Central memory CD4-positive, alpha-beta T cell (primary cell): Measurements from ENCODE around the gene ADCY9.
"Not testable (repeated sequence)": the region's sequence is repeated elsewhere in the genome, so short reads cannot be mapped to it uniquely, and the experiment has no call there.

ENCODE experiments used
- DNase-seq: peaks from one replicate; pipeline ENCODE4 v3.0.0; 2022

The ADCY9 gene

GRCh38 chr16:3971261-3971660 is 145.0 kb downstream of the ADCY9 start:
- no peak for DNase-seq

GRCh38 chr16:3968551-3968950 is 147.7 kb downstream of the ADCY9 start:
- no peak for DNase-seq

DNA sequence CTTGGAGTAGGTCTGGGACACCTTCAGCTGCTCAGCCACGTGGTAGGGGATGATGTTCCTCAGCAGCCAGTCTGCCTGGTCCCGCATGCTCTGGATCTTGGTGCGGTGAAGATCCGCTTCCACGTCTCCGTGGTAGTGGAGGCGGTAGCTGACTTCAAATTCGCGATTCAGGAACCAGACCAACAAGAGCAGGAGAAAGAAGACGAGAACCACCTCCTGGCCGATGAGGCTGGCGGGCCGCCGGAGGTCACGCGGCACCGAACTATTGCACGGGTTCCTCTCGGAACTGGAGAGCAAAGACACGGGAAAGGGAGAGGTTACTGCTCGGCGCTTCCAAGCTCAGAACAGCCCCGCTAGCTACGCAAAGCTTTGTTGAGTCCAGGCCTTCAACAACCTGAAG is 149.6 kb downstream of the ADCY9 start:
- DNase-seq: no peak

GRCh38 chr16:3965781-3966582 is 150.3 kb downstream of the ADCY9 start:
- DNase-seq: no peak

DNA sequence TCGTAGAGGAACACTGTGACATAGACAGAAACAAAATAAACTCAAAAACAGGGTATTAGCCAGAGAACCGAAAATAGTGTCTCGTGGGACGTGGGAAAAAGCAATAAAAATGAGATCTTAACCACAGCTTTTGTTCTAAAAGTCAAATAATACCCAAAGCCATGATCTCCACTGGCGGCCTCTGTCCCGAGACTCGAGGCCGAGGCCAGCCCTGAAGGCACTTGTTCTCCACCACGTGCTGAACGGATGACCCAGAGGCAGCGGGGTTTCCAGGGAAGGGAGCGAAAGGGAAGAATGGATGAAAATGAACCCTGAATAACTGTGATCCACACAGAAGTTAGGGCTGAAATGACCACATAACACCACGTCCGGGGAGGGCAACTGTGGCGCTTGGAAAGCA is 150.9 kb downstream of the ADCY9 start:
- no peak for DNase-seq

DNA sequence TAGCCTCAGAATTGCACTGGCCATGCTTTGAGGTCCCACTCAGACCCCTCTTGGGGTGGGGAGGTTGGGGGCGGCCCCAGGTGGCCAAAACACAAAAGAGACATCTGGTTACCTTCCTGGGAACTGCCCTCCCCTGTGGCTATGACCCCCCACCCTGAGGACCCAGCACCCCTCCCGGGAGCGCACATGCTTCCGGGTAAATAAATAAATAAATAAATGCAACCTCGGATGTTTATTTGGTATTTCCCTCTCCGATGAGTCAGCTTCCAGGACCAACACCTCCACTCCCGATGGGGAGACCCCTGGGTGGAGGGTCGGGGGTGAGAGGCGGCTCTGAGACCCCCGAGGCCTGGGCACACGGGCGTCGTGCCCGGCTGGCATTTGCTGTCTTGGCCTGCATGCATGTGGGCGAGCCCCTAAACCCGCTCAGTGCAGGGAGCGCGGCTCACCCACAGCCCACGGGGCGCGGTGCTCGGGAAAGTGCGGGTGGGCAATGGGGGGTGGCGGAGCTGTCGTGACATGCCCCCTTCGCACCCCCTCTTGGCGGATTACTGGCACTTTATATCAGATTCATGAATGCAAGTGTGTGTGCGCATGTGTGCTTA is 151.5 kb downstream of the ADCY9 start:
- DNase-seq: no peak

DNA sequence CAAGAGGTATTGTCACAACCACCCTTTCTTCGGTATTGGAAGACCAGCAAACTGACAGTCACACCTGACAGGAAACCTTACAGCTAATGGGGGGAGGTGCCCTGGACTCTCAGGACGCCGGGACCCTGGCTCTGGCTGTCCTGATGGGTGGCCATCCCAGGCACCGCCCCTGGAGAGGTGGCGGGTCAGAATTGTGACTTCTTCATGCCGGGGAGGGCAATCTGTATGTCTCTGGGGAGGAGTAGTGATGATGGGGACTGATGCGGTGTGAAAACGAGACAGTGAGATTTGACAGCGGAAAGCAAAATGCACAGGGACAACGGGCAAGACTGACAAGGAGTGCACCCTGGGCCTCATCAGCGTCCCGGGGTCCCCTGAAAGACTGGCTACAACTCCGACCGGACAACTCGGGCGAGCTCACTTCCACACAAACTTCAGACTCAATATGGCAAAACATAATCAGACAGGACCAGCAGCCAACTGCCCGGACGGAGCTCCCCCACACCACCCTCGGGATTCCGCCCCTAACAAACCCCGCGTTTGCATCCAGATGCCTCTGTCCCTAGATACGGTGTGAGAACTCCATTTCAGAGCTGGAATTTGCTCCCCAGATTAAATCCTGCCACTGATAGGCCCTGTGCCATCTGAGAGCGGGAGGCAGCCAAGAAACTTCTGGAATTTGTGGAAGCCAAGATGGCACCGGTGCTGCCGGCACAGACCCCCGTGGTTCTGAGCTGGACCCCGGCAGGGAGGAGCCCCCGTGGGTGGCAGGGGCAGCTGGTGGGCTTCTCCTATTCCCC is 152.2 kb downstream of the ADCY9 start:
- DNase-seq: no peak

- peak; percentile 69 for DNase-seq
Measured at GRCh38 chr16:3963203-3963602, 153.0 kb downstream of the ADCY9 start.

DNA sequence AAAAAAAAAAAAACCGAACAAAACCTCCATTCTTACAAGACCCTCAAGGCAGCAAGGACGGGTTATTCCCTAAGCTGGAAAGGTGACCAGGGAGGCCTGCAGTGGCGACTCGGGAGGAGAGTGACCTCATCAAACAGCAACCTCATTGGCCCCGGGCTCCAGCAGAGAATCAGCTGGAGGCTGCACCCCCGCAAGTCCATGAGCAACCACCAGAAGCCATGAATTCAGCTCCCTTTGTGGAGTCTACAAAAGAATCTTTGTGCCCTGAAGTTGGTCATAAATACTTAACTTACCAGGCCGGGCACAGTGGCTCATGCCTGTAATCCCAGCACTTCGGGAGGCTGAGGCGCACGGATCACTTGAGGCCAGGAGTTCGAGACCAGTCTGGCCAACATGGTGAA is 154.8 kb downstream of the ADCY9 start:
- DNase-seq: no peak

DNA sequence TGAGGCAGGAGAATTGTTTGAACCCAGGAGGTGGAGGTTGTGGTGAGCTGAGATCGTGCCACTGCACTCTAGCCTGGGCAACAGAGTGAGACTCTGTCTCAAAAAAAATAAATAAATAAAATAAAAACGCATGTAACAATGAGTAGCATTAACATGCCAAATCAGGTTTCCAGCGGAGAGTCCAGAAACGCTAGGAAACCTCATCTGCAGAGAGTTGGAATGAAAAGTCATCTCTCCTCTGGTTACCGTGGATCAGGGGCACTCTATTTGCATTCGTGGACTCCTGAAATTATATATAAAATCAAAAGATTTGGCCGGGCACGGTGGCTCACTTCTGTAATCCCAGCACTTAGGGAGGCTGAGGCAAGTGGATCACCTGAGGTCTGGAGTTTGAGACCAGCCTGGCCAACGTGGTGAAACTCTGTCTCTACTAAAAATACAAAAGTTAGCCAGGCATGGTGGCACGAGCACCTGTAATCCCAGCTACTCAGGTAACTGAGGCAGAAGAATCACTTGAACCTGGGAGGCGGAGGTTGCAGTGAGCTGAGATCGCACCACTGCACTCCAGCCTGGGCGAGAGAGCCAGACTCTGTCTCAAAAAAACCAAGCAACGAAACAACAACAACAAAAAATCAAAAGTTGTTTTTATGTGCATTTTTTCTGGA is 156.2 kb downstream of the ADCY9 start:
- DNase-seq: not testable (repeated sequence)

DNA sequence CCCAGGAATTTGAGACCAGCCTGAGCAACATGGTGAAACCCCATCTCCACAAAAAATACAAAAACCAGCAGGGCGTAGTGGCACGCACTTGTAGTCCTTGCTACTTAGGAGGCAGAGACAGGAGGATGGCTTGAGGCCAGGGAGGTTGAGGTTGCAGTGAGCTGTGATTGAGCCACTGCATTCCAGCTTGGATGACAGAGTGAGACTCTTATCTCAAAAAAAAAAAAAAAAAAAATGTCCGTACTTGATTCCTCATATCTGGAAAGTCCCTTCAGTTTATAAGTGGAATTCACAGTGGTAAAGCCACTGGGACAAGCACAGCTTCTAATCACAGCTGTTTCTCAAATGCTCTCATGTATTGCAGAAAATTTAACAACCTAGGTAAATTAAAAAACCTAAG is 157.1 kb downstream of the ADCY9 start:
- DNase-seq: no peak

DNA sequence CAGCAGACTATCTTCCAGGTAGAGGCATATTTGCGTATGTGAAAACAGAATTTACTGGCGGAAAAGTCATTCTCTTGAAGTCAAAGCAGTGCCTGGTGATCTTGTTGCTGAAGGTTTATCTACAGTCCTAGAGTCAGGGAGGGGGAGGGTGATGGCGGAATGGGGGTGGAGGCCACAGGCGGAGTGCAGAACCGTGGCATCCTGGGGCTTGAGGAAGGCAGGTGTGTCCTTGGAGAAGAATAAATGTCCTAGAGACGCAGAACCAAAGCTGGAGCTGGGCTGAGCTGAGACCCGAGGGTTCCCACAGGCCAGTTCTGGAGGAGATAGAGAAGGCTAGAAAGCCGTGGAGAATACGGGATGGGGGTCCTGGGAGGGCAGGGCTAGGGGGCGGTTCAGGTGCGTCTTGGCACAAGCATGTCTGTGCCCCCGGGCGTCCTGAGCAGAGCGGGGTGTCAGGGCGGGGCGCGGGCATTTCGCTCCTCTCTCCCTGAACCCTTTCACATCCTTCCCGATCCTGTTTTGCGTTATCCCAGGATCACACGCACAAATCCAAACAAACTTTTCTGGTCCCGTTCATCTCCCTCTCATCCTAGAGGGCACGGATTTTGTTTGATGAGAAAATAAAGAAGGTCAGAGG is 158.8 kb downstream of the ADCY9 start:
- DNase-seq: no peak

DNA sequence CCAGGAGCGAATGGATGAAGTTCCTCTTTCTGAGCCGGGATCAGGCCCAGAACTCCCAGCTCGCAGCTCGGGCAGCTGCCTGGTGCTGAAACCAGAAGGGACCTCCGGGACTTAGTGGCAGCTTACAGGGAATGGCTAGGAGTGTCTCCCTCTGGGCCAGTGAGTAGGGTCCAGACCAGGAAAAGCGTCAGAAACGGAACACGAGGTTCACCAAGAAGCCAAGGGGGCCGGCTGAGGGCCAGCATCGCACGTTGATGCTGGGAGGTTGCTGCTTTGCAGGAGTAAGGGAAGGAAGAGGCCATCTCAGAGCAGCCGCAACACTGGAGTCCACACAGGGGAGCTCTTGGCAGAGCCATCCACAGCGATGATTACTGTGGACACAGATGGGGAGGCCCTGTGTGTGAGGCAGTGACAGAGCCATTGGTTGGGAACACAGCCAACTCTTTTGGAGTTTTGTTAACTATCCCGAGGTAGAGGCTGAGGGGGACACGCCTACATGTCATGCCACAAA is 161.8 kb downstream of the ADCY9 start:
- DNase-seq: no peak

DNA sequence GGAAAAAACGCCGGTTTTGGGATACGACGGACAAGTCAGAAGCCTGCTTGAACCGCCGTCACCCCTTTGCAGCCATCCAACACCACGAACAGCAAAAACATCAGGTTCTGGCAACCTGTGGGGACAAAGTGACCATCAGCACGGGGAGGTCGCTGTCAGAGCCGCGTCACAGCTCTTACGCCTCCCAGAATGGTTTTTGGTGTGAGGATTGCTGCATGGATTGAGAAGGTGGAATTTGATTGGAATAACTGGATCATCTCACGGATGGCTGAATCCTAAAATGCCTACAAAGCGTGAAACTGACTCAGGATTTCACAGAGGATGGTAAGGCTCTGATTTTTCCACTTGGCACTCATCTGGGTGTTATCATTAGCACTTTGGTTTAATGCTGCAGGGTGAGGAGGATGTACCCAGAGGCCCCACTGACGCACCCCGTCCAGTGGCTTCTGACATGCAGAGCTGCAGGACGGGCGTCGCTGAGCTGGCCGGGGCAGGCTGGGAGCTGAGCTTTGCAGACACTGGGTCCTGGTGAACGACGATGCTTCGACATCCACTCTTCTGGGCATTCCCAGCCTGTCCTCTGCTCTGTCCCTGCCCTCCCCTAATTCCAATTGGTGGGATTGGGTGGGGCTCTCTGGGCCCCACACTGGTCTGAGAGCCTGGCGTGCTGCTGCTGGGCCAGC is 162.4 kb downstream of the ADCY9 start:
- DNase-seq: no peak

GRCh38 chr16:3952737-3953131 is 163.5 kb downstream of the ADCY9 start:
- no peak for DNase-seq

DNA sequence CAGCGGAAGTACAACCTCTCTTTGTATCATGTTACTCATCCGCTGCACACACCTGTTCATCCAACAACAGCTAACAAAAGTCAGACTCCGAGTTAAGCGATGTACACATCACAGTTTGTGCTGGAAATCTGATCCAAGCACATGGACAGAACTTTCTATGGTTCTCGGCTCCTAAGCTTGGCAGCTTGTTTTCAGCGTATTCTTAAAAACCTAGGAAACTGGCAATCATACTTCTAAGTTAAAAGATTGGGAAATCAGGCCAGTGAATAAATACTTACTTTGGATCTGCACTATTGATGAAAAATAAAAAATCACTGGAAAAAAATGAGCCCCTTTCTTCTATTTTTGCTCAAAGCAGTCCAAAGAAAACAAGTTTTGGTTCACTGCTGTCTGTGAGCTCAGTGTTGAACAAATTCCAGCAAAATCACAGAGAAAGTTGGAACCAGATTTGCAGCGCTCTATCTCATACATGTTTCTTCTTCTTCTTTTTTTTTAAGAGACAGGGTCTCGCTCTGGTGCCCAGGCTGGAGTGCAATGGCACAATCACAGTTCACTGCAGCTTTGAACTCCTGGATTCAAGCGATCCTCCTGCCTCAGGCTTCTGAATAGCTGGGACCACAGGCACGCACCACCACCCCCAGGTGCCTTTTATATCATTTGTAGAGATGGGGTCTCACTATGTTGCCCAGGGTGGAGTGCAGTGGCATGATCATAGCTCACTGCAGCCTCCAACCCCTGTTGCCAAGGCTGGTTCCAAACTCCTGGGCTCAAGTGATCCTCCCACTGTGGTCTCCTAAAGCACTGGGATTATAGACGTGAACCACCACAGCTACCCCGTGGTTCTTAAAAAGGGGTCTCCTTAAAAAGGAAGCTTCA is 164.1 kb downstream of the ADCY9 start:
- no peak for DNase-seq

- not testable (repeated sequence) for DNase-seq
Measured at GRCh38 chr16:3951380-3951779, 164.9 kb downstream of the ADCY9 start.

GRCh38 chr16:3950343-3951193 is 165.7 kb downstream of the ADCY9 start:
- no peak for DNase-seq

DNA sequence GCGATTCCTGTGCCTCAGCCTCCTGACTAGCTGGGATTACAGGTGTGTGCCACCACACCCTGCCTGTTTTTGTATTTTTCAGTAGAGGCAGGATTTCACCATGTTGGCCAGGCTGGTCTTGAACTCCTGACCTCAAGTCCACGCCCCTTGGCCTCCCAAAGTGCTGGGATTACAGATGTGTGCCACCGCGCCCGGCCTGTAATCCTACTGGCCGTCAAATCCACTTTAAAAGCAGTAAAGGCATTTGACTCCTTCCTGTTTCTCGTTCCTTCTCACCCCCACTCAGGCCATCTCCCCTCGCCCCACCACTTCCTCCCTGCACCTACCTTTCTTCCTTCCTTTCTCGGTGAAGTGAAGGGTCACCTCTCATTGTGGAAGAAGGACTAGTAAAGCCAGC is 166.3 kb downstream of the ADCY9 start:
- DNase-seq: no peak

- DNase-seq: no peak
Measured at GRCh38 chr16:3949287-3949686, 167.0 kb downstream of the ADCY9 start.
